OCI-LY1 (cell line): ENCODE results near the gene DIPK1B.

Experiments used
- CTCF ChIP-seq: fragments of 200-600 bp; sonication (generic), shearing (Covaris generic); IDR thresholded peaks from 2 replicates; pipeline ENCODE4 v1.5.1; 2017; ENCODE audit warnings: mild to moderate bottlenecking, antibody characterized with exemption, low read length, moderate library complexity, mixed read lengths
- EZH2 ChIP-seq: fragments of 200-600 bp; sonication (generic), shearing (Covaris generic); IDR thresholded peaks from 2 replicates; pipeline ENCODE4 v1.8.0; 2017; ENCODE audit warnings: borderline replicate concordance, mixed run types, mild to moderate bottlenecking, antibody characterized with exemption, low read length, moderate library complexity, mixed read lengths

GRCh38 chr9:136714096-136714892 lies 1.9 kb downstream of the DIPK1B start:
- TF ChIP-seq CTCF (no peak), EZH2 (no peak)
